GM23248 (cell line): ENCODE results near the gene CRHR2. TPM values are rescaled to one million over a fixed set of nuclear protein-coding genes. Genes with fewer than 3 reads are reported as not detected.

Experiments used
- DNase-seq: peaks from one replicate; pipeline ENCODE4 v3.0.0-alpha.2; 2015
- H2AFZ ChIP-seq: fragments of 200-600 bp; sonication (generic); 2 replicates; pipeline ENCODE4 v1.6.1; 2016; ENCODE audit warnings: antibody characterized with exemption
- H3F3A ChIP-seq: fragments of 200-600 bp; sonication (generic); 2 replicates; pipeline ENCODE4 v1.6.1; 2016; ENCODE audit warnings: mild to moderate bottlenecking, antibody characterized with exemption, mixed run types; ENCODE audit not compliant: insufficient read depth
- H3K27ac ChIP-seq: fragments of 200-600 bp; sonication (generic); 2 replicates; pipeline ENCODE4 v1.5.1; 2016; ENCODE audit warnings: mild to moderate bottlenecking
- H3K27me3 ChIP-seq: fragments of 200-600 bp; sonication (generic); replicated peaks from 2 replicates; pipeline ENCODE4 v1.6.1; 2016; ENCODE audit warnings: mild to moderate bottlenecking; ENCODE audit not compliant: insufficient read depth
- H3K36me3 ChIP-seq: fragments of 200-600 bp; sonication (generic); 2 replicates; pipeline ENCODE4 v1.6.1; 2016; ENCODE audit warnings: low read depth, mild to moderate bottlenecking
- H3K4me1 ChIP-seq: fragments of 200-600 bp; sonication (generic); 2 replicates; pipeline ENCODE4 v1.6.1; 2016; ENCODE audit warnings: mild to moderate bottlenecking; ENCODE audit not compliant: insufficient read depth
- H3K4me2 ChIP-seq: fragments of 200-600 bp; sonication (generic); one replicate; pipeline ENCODE4 v1.6.1; 2016; ENCODE audit warnings: mild to moderate bottlenecking; ENCODE audit not compliant: unreplicated experiment
- H3K4me3 ChIP-seq: fragments of 200-600 bp; sonication (generic); 2 replicates; pipeline ENCODE4 v1.5.1; 2016; ENCODE audit warnings: mild to moderate bottlenecking
- H3K79me2 ChIP-seq: fragments of 200-600 bp; sonication (generic); 2 replicates; pipeline ENCODE4 v1.6.1; 2016; ENCODE audit warnings: mild to moderate bottlenecking; ENCODE audit not compliant: insufficient read depth
- H3K9ac ChIP-seq: fragments of 200-600 bp; sonication (generic); 2 replicates; pipeline ENCODE4 v1.6.1; 2016; ENCODE audit warnings: mild to moderate bottlenecking
- H3K9me2 ChIP-seq: fragments of 200-600 bp; sonication (generic); 2 replicates; pipeline ENCODE4 v1.6.1; 2016; ENCODE audit warnings: mixed run types, mild to moderate bottlenecking, moderate library complexity; ENCODE audit not compliant: insufficient read depth
- H3K9me3 ChIP-seq: fragments of 200-600 bp; sonication (generic); one replicate; pipeline ENCODE4 v1.6.1; 2017; ENCODE audit warnings: low read depth
- H4K20me1 ChIP-seq: fragments of 200-600 bp; sonication (generic); 2 replicates; pipeline ENCODE4 v1.6.0; 2016; ENCODE audit not compliant: insufficient read depth
- EZH2 ChIP-seq: fragments of 200-600 bp; sonication (generic); IDR thresholded peaks from 2 replicates; pipeline ENCODE4 v1.6.1; 2018; ENCODE audit warnings: antibody characterized with exemption, mild to moderate bottlenecking; ENCODE audit not compliant: insufficient read depth, poor library complexity, severe bottlenecking
- EZH2phosphoT487 ChIP-seq: fragments of 200-600 bp; sonication (generic); IDR thresholded peaks from 2 replicates; pipeline ENCODE4 v1.6.1; 2018; ENCODE audit warnings: antibody characterized with exemption, moderate library complexity, mild to moderate bottlenecking, low read depth; ENCODE audit not compliant: insufficient read depth
- WGBS, 2 experiments: methylation state at CpG; one replicate each; pipeline ENCODE4 v1.1.6; 2015 to 2017; ENCODE audit warnings: low lambda C conversion rate in 2 of 2, low coverage in 1 of 2; ENCODE audit errors: missing lambda C conversion rate in 2 of 2; 5-methylcytosine and 5-hydroxymethylcytosine counted together
- in situ Hi-C: fragments of 300-500 bp; cut with MboI; formaldehyde crosslinking; loops from 2 replicates; pipeline ENCODE4 v1.15.0; 2020
- polyA plus RNA-seq: library from polyadenylated mRNA; unstranded; fragments of >200 nt; fragmentation: Nextera tagmentation; extraction: Ambion mirVana; gene quantifications from 2 replicates; pipeline ENCODE4 v1.2.1, GENCODE V29; 2016
- total RNA-seq: library from RNA; depleted of rRNA; stranded (reverse); fragments of >200 nt; shearing (Covaris generic); gene quantifications from 2 replicates; pipeline ENCODE4 v1.2.3, GENCODE V29; 2014; rRNA removed

CRHR2 gene
- total RNA-seq (not detected in 2 replicates), polyA plus RNA-seq (0.05 TPM in 1 of 2 replicates, not detected in the other)

DNA sequence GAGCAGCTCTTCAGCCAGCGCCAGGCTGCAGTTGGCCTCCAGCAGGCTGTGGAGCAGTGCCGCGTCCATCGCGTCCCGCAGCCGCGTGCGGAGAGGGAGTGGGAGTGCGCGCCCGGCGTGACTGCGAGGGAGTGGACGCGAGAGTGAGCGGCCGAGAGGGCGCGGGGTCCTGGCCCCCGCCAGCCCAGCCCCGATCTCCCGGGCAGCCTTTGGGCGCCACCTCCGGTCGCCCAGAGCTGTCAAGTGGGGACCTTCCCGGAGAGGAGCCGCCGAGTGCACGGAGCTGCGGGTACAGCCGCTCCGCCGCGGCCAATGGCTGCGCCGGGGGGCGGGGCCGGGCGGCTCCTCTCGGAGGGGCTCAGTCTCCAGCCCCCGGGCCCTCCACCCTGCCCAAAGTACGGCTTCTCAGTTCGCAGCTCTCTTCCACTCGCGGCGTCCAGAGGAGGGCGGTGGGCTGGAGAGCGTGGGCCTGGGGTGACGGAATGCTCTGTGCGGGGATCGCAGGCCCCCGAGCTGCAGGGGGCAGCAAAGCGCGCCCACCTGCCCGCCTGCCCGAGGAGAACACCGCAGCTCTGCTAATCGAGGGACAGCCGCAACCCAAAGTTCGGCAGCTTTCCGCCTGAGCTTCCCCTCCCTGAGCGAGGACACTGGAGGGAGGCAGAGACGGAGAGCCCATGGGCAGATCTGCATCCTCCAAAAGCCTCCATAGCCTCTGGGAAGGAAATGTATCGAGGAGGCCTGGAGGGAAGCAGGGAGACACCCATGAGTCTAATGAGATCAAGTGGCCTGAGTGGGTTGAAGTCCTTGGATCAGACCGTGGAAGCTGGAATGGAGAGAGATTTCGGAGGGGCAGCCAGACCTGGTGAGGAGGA lies at the start of gene CRHR2:
Gene CRHR2 (minus strand): TSS at position 245 of the 872 bp plus-strand sequence. CDS start 176 bp downstream, at position 69.
- H3K4me2 ChIP-seq, result peak within 1 kb of the TSS; percentile 11

GRCh38 chr7:30731581-30731980 lies 49.3 kb upstream of the CRHR2 start:
- H3K27me3 ChIP-seq, result peaks cover 51% of the 10 kb centered on the region
- no peak for DNase-seq
- no peak overlapping the region for H3K4me3 ChIP-seq
- no peak overlapping the region for H3K9ac ChIP-seq
- no peaks in the 10 kb centered on the region for H4K20me1 ChIP-seq
- H2AFZ ChIP-seq, result no peak overlapping the region
- in situ Hi-C loops, result no loop called here
- H3F3A ChIP-seq, result no peaks in the 10 kb centered on the region
- no peaks in the 10 kb centered on the region for H3K36me3 ChIP-seq
- H3K9me2 ChIP-seq, result no peaks in the 10 kb centered on the region
- no peaks in the 10 kb centered on the region for H3K9me3 ChIP-seq
- WGBS, 2 experiments, result 61 to 68% methylated on average over 11 of the region's 11 CpGs
- H3K4me2 ChIP-seq, result no peak overlapping the region
- H3K27ac ChIP-seq, result no peak overlapping the region
- no peak for TF ChIP-seq EZH2
- TF ChIP-seq EZH2phosphoT487, result no peak
- no peaks in the 10 kb centered on the region for H3K4me1 ChIP-seq
- no peaks in the 10 kb centered on the region for H3K79me2 ChIP-seq

More for the DNA sequence above, at the start of gene CRHR2:
- Histone ChIP-seq H3K9me3 (no peaks in the 10 kb centered on the region), H3F3A (no peaks in the 10 kb centered on the region), H4K20me1 (no peaks in the 10 kb centered on the region), H2AFZ (no peak within 1 kb of the TSS), H3K27ac (no peak within 1 kb of the TSS), H3K27me3 (peaks cover 79% of the 10 kb centered on the region), H3K9me2 (no peaks in the 10 kb centered on the region), H3K79me2 (no peaks in the 10 kb centered on the region), H3K4me1 (no peaks in the 10 kb centered on the region), H3K36me3 (no peaks in the 10 kb centered on the region), H3K9ac (no peak within 1 kb of the TSS), H3K4me3 (0 out of 2 replicates have a peak within 1 kb of the TSS, but pooled peaks have one; percentile 22)
- WGBS, 2 experiments, result 5 to 7% methylated on average over 42 to 60 of the region's 67 CpGs
- DNase-seq, result peak; percentile 17
- in situ Hi-C loops, result no loop called here
- TF ChIP-seq EZH2 (peak; percentile 59), EZH2phosphoT487 (no peak)

DNA sequence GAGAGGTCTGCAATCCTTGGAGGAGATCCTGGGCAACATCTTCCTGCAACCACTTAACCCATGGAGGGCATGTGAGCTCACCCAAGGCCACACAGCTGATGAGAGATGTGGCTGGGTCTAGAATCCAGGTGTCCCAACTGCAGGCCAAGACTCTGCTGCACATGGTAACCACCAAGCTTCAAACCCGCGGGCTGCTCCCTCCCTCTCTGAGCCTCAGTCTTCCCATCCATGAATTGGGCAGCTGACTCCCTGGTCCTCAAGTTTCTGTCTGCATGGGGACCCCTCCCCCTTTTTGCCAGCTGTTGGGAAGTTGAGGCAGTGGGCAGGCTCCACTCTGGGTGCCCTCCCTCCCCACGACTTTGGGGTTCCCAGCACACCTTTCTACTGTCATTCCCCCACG lies 48.7 kb upstream of the CRHR2 start:
- Histone ChIP-seq H3K4me1 (no peaks in the 10 kb centered on the region), H3K36me3 (no peaks in the 10 kb centered on the region), H3K9me2 (no peaks in the 10 kb centered on the region), H3K27me3 (peaks cover 45% of the 10 kb centered on the region), H3K79me2 (no peaks in the 10 kb centered on the region), H2AFZ (no peak overlapping the region), H3K4me3 (no peak overlapping the region), H3K9ac (no peak overlapping the region), H4K20me1 (no peaks in the 10 kb centered on the region), H3K4me2 (no peak overlapping the region), H3K27ac (no peak overlapping the region), H3K9me3 (no peaks in the 10 kb centered on the region), H3F3A (no peaks in the 10 kb centered on the region)
- WGBS, 2 experiments, result 46% methylated on average over 4 of the region's 4 CpGs
- DNase-seq, result no peak
- in situ Hi-C loops, result no loop called here
- TF ChIP-seq EZH2, result no peak
- TF ChIP-seq EZH2phosphoT487, result no peak

DNA sequence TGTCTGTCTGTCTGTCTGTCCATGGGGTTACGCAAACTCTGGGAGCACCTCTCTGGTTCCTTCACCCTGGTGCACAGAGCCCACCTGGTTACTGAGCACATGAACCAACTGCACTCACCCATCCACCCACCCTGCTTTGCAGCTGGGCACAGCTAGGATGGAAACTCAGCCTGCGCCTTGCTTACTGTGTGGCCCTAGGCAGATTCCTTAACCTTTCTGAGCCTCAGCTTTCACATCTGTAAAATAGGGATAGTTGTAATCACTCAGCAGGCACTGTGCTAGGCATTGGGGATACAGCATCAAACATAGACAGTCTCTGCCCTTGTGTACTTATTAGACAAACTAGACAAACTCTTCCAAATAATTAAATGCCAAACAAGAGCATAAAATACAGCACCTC lies 47.8 kb upstream of the CRHR2 start:
- Histone ChIP-seq H3K4me3 (no peak overlapping the region), H3K27me3 (peaks cover 44% of the 10 kb centered on the region), H3K36me3 (no peaks in the 10 kb centered on the region), H3K4me1 (no peaks in the 10 kb centered on the region), H3K9ac (no peak overlapping the region), H3K27ac (no peak overlapping the region), H3F3A (no peaks in the 10 kb centered on the region), H3K79me2 (no peaks in the 10 kb centered on the region), H2AFZ (no peak overlapping the region), H3K4me2 (no peak overlapping the region), H4K20me1 (no peaks in the 10 kb centered on the region), H3K9me2 (no peaks in the 10 kb centered on the region), H3K9me3 (no peaks in the 10 kb centered on the region)
- TF ChIP-seq EZH2, result no peak
- TF ChIP-seq EZH2phosphoT487, result no peak
- in situ Hi-C loops, result no loop called here
- no peak for DNase-seq
- WGBS, 2 experiments, result 64 to 74% methylated on average over 2 of the region's 2 CpGs
